H1 (cell line): ENCODE measurements around the gene PRPF39. TPM values are rescaled to one million over a fixed set of nuclear protein-coding genes. Genes with fewer than 3 reads are reported as not detected.

ENCODE experiments used
- SP2 ChIP-seq: IDR thresholded peaks from 2 replicates; pipeline ENCODE4 v1.6.1; 2012; ENCODE audit warnings: mild to moderate bottlenecking, low read length, inconsistent platforms
- polyA plus RNA-seq, 7 experiments: library from polyadenylated mRNA; depleted of rRNA in 3 of 7; stranded (reverse) in 5 of 7; unstranded in 2 of 7; fragments of >200 nt in 5 of 7; fragments of 200-250 nt in 2 of 7; gene quantifications; 1 replicate in 5 of 7; 2 replicates in 1 of 7; 4 replicates in 1 of 7; pipeline versions ENCODE4 v1.2.1 to v1.2.3, GENCODE V29; 2011 to 2013; ENCODE audit warnings: missing spikeins in 2 of 7, mixed read lengths in 2 of 7
- total RNA-seq: library from RNA; stranded (reverse); fragmentation: NEBNext Ultra II Directional; extraction: Animal tissue kit (Norgen Biotek cat#: 25700); gene quantifications from 2 replicates; pipeline ENCODE4 v1.2.1, GENCODE V29; 2021

The PRPF39 gene
- total and polyA plus RNA-seq, 2 of the 8 experiments (the other 6 are each of a cell fraction or from before 2014, with no cell fraction given) = 22.4 to 43.3 TPM

DNA sequence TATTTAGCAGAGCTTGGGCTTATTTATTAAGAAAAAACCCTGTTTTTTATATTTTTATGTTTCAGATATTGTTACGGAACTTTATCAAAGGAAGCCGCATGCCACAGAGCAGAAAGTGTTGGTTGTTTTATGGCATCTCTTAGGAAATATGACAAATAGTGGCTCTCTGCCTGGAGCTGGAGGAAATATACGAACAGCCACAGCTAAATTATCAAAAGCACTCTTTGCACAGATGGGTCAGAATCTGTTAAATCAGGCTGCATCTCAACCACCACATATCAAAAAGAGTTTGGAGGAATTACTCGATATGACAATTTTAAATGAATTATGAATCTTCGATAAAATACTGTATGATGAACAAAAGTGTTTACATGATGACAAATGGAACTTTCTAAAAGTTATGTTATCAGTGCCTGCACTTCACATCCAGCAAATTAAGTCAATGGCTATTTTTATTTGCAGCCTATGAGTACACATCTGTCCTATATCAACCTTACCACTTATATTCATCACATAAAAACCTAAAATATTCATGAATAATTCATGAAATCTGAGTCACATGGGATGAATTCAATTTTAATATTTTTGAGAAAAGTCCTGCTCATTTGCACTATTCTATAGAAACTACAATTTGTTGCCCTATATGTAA lies 10.6 kb upstream of the PRPF39 start (continued):
- no peak for TF ChIP-seq SP2
